A673 (cell line): ENCODE data around the gene GOLPH3.

Experiments
- CTCF ChIP-seq: fragments of 300-800, 200-600 bp; sonication (generic); conservative IDR thresholded peaks from 2 replicates; pipeline ENCODE4 v1.5.1; 2017; ENCODE audit warnings: low read depth, mild to moderate bottlenecking, antibody characterized with exemption, low read length, moderate library complexity, mixed read lengths
- EZH2 ChIP-seq: fragments of 200-600 bp; sonication (generic); IDR thresholded peaks from 2 replicates; pipeline ENCODE4 v1.6.1; 2017; ENCODE audit warnings: borderline replicate concordance, low read depth, mild to moderate bottlenecking, mixed read lengths, antibody characterized with exemption, low read length; ENCODE audit not compliant: poor library complexity, severe bottlenecking

GRCh38 chr5:32100230-32100629 lies 73.9 kb downstream of the GOLPH3 start:
- TF ChIP-seq EZH2 (no peak), CTCF (no peak)
